Right atrium auricular region (tissue), 2 donors: ENCODE data around the gene FCRL3. TPM values are rescaled to one million over a fixed set of nuclear protein-coding genes. Genes with fewer than 3 reads are reported as not detected.
"Not testable (repeated sequence)": the region's sequence is repeated elsewhere in the genome, so short reads cannot be mapped to it uniquely, and the experiment has no call there.

Source experiments
- DNase-seq: peaks from one replicate; pipeline ENCODE4 v3.0.0-alpha.2; 2019; ENCODE audit warnings: low spot score
- H3K27ac ChIP-seq, 2 donors: fragments of 200-600 bp; sonication (generic); 1 replicate in 1 of 2; 2 replicates in 1 of 2; pipeline ENCODE4 v1.5.1; 2016 to 2019
- H3K27me3 ChIP-seq, 2 donors: fragments of 200-600 bp; sonication (generic); one replicate each; pipeline versions ENCODE4 v1.5.1 to v1.6.0; 2017 to 2019
- H3K36me3 ChIP-seq: fragments of 200-600 bp; sonication (generic); one replicate; pipeline ENCODE4 v1.5.1; 2016
- H3K4me1 ChIP-seq, 2 donors: fragments of 200-600 bp; sonication (generic); one replicate each; pipeline versions ENCODE4 v1.5.1 to v1.6.0; 2017 to 2019
- H3K4me3 ChIP-seq, 2 donors: fragments of 200-600 bp; sonication (generic); 1 replicate in 1 of 2; 2 replicates in 1 of 2; pipeline ENCODE4 v1.5.1; 2017 to 2019; ENCODE audit warnings: mild to moderate bottlenecking in 1 of 2, moderate library complexity in 1 of 2
- H3K9me3 ChIP-seq, 2 donors: fragments of 200-600 bp; sonication (generic); one replicate each; pipeline ENCODE4 v1.5.1; 2019
- total RNA-seq, 2 donors: library from RNA; depleted of rRNA; stranded (reverse); fragments of >200 nt; gene quantifications; one replicate each; pipeline ENCODE4 v1.1.0, GENCODE V29; 2016
- TF ChIP-seq, protein P1 (sequence below), 2 donors: fragments of 200-600 bp; sonication (generic); IDR thresholded peaks; one replicate each; pipeline ENCODE4 v1.5.1; 2019; ENCODE audit warnings: antibody characterized with exemption in 2 of 2

FCRL3 gene, protein sequence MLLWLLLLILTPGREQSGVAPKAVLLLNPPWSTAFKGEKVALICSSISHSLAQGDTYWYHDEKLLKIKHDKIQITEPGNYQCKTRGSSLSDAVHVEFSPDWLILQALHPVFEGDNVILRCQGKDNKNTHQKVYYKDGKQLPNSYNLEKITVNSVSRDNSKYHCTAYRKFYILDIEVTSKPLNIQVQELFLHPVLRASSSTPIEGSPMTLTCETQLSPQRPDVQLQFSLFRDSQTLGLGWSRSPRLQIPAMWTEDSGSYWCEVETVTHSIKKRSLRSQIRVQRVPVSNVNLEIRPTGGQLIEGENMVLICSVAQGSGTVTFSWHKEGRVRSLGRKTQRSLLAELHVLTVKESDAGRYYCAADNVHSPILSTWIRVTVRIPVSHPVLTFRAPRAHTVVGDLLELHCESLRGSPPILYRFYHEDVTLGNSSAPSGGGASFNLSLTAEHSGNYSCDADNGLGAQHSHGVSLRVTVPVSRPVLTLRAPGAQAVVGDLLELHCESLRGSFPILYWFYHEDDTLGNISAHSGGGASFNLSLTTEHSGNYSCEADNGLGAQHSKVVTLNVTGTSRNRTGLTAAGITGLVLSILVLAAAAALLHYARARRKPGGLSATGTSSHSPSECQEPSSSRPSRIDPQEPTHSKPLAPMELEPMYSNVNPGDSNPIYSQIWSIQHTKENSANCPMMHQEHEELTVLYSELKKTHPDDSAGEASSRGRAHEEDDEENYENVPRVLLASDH
- total RNA-seq = not detected

DNA sequence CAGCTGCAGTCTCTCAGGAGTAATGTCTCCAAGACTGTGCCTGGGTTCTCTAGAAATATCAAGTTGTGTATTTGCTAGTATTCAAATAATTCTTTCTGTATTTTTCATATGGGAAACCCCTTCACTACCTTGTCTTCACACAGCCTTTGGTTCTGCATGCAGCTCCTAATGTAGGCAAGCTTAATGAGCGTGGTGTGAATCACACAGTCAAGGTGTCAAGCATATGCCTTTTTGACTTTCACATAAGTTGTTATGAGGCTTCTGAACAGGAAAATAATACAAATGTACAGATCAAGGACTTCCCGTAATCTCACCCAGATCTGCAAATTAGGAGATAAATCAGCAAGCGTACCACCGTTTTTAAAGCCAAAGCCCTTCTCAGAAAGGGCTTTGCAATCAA lies at the start of gene FCRL3:
Gene FCRL3 (minus strand): TSS at position 38 of the 400 bp plus-strand sequence. CDS start 280 bp downstream, outside the sequence.
- no peak within 1 kb of the TSS for H3K4me3 ChIP-seq
- no peak within 1 kb of the TSS for H3K27ac ChIP-seq
- no peaks in the 10 kb centered on the region for H3K9me3 ChIP-seq
- no peaks in the 10 kb centered on the region for H3K27me3 ChIP-seq
- DNase-seq = no peak
- H3K4me1 ChIP-seq = no peaks in the 10 kb centered on the region
- H3K36me3 ChIP-seq = no peaks in the 10 kb centered on the region
- TF ChIP-seq, protein P1, sequence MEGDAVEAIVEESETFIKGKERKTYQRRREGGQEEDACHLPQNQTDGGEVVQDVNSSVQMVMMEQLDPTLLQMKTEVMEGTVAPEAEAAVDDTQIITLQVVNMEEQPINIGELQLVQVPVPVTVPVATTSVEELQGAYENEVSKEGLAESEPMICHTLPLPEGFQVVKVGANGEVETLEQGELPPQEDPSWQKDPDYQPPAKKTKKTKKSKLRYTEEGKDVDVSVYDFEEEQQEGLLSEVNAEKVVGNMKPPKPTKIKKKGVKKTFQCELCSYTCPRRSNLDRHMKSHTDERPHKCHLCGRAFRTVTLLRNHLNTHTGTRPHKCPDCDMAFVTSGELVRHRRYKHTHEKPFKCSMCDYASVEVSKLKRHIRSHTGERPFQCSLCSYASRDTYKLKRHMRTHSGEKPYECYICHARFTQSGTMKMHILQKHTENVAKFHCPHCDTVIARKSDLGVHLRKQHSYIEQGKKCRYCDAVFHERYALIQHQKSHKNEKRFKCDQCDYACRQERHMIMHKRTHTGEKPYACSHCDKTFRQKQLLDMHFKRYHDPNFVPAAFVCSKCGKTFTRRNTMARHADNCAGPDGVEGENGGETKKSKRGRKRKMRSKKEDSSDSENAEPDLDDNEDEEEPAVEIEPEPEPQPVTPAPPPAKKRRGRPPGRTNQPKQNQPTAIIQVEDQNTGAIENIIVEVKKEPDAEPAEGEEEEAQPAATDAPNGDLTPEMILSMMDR (IDR thresholded peaks at IDR 0.05) = no peak

DNA sequence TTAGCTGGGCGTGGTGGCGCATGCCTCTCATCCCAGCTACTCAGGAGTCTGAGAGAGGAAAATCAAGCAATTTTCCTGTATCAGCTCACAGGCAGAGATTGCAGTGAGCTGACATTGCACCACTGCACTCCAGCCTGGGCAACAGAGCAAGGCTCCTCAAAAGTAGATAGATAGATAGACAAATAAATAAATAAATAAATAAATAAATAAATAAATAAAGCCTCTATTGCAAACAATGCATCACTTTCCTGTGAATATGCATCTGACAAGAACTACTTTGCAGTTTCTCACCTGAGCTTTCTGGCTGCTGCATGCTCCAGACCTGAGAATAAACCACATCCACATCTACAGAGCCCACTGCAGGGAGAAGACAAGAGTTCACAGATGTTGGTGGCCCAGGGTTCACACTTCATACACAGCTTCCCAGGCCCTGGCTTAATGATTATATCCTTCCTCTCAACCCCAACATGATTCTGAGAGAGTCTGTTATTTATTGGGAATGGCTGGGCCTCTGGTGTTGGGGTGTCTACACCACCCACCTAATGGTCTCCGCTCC lies 47.8 kb upstream of the FCRL3 start:
- TF ChIP-seq, protein P1 (IDR thresholded peaks at IDR 0.05) = no peak
- H3K27ac ChIP-seq = no peak overlapping the region

DNA sequence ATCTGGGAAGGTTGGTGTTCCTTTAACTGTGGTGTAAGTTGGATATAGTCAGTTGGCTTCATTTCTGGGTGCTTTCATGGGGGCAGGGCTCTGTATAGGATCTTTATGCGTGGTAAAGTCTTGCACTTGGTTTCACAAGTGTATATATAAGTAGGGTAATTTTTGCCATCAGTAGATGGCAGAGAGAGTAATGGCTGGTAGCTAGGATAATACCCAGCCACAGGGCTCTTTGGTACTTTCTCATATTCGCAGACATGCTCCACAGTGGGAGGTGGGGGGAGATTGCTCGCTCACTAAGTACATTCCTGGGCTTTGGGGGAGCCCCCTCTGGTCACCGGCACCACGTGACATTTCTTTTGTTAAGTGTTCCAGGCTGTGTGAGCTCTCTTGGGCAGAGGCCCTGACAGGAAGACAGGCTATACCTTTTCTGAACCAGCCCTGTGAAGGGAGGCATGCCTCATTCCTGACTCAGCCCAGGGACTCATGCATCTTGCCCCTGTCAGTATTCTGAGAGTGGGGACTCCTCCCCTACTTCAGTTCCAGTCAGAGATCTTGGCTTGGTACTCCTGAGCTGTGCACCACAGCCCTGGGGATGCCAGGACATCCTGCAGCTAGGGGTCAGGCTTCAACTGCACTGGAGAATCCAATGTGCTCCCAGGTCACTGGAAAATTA lies 38.8 kb upstream of the FCRL3 start:
- H3K9me3 ChIP-seq = no peaks in the 10 kb centered on the region
- H3K27ac ChIP-seq = no peak overlapping the region
- H3K27me3 ChIP-seq = no peaks in the 10 kb centered on the region
- no peaks in the 10 kb centered on the region for H3K4me1 ChIP-seq
- no peak for DNase-seq
- TF ChIP-seq, protein P1 (IDR thresholded peaks at IDR 0.05) = no peak
- no peak overlapping the region for H3K4me3 ChIP-seq
- H3K36me3 ChIP-seq = no peaks in the 10 kb centered on the region

More for the DNA sequence above, 47.8 kb upstream of the FCRL3 start:
- H3K4me3 ChIP-seq = no peak overlapping the region
- H3K27me3 ChIP-seq = no peaks in the 10 kb centered on the region
- DNase-seq = no peak
- H3K9me3 ChIP-seq = no peaks in the 10 kb centered on the region
- no peaks in the 10 kb centered on the region for H3K4me1 ChIP-seq
- no peaks in the 10 kb centered on the region for H3K36me3 ChIP-seq

DNA sequence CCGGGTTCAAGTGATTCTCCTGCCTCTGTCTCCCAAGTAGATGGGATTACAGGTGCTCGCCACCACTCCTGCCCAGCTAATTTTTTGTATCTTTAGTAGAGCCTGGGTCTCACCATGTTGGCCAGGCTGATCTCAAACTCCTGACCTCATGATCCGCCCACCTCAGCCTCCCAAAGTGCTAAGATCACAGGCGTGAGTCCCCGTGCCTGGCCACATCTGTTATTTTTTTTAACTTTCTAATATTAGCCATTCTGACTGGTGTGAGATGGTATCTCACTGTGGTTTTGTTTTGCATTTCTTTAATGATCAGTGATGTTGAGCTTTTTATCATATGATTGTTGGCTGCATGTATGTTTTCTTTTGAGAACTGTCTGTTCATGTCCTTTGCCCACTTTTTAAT lies 35.4 kb upstream of the FCRL3 start:
- H3K27me3 ChIP-seq, H3K9me3 ChIP-seq, H3K4me1 ChIP-seq, H3K4me3 ChIP-seq, H3K27ac ChIP-seq, DNase-seq, H3K36me3 ChIP-seq: not testable (repeated sequence)

DNA sequence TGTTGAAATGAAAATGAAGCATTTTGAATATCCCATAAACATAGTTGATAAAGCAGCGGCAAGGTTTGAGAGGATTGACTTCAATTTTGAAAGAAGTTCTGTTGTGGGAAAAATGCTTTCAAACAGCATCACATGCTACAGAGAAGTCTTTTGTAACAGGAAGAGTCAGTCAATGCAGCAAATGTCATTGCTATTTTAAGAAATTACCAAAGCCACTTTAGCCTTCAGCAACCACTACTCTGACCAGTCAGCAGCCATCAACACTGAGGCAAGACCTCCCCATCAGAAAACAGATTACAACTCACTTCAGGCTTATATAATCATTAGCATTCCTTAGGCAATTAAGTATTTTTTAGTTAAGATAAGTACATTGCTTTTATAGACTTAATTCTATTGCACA lies 33.8 kb upstream of the FCRL3 start:
- H3K27me3 ChIP-seq = no peaks in the 10 kb centered on the region
- no peak for DNase-seq
- no peak overlapping the region for H3K4me3 ChIP-seq
- no peaks in the 10 kb centered on the region for H3K36me3 ChIP-seq
- no peak overlapping the region for H3K27ac ChIP-seq
- no peaks in the 10 kb centered on the region for H3K4me1 ChIP-seq
- TF ChIP-seq, protein P1 (IDR thresholded peaks at IDR 0.05) = no peak
- no peaks in the 10 kb centered on the region for H3K9me3 ChIP-seq

DNA sequence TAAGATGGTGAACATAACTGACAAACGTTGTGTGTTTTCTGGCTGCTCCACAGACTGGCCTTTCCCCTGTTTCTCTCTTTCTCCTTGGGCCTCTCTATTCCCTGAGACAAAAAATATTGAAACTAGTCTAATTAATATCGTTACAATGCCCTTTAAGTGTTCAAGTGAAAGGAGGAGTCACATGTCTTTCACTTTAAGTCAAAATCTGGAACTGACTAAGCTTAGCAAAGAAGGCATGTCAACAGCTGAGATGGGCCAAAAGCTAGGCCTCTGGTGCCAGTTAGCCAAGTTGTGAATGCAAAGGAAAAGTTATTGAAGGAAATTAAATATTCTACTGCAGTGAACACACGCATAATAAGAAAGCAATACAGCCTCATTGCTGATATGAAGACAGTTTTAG lies 32.2 kb upstream of the FCRL3 start:
- DNase-seq = no peak
- Histone ChIP-seq H3K36me3 (no peaks in the 10 kb centered on the region), H3K9me3 (no peaks in the 10 kb centered on the region), H3K4me3 (no peak overlapping the region), H3K27me3 (no peaks in the 10 kb centered on the region), H3K4me1 (no peaks in the 10 kb centered on the region), H3K27ac (no peak overlapping the region)
- TF ChIP-seq, protein P1 (IDR thresholded peaks at IDR 0.05) = no peak
